GM12892 (cell line): ENCODE results near the gene SLC4A8.

Experiments used
- POLR2AphosphoS5 ChIP-seq: IDR thresholded peaks from 2 replicates; pipeline ENCODE4 v1.6.1; 2011; ENCODE audit warnings: low read depth, low read length, control low read depth
- TAF1 ChIP-seq: IDR thresholded peaks from 2 replicates; pipeline ENCODE4 v1.6.1; 2011; ENCODE audit warnings: low read depth, mild to moderate bottlenecking, control low read depth, low read length, borderline replicate concordance

- TF ChIP-seq POLR2AphosphoS5 (no peak), TAF1 (no peak)
These were observed 87.1 kb downstream of the SLC4A8 start for GRCh38 chr12:51511546-51512260.
